Neutrophil (primary cell): ENCODE measurements around the gene SPATA17.

Source experiments
- H3K27ac ChIP-seq: fragments of 200-600 bp; sonication (generic); 2 replicates; pipeline ENCODE4 v1.5.1; 2016; ENCODE audit warnings: mild to moderate bottlenecking, moderate library complexity
- H3K27me3 ChIP-seq: fragments of 200-600 bp; sonication (generic); 2 replicates; pipeline ENCODE4 v1.6.0; 2016; ENCODE audit warnings: mild to moderate bottlenecking
- H3K36me3 ChIP-seq: fragments of 200-600 bp; sonication (generic); 2 replicates; pipeline ENCODE4 v1.5.1; 2017
- H3K4me1 ChIP-seq, 2 experiments: fragments of 200-600 bp in 1 of 2; sonication (generic) in 1 of 2; 1 replicate in 1 of 2; 2 replicates in 1 of 2; pipeline versions ENCODE4 v1.5.1 to v1.6.1; 2013 to 2016; ENCODE audit warnings: low read depth in 1 of 2, low read length in 1 of 2, mild to moderate bottlenecking in 1 of 2, moderate library complexity in 1 of 2; ENCODE audit not compliant: control insufficient read depth in 1 of 2, insufficient read depth in 1 of 2
- H3K4me3 ChIP-seq, 2 experiments: fragments of 200-600 bp in 1 of 2; sonication (generic) in 1 of 2; 1 replicate in 1 of 2; 2 replicates in 1 of 2; pipeline ENCODE4 v1.5.1; 2013 to 2016; ENCODE audit warnings: low read depth in 1 of 2, low read length in 1 of 2, mild to moderate bottlenecking in 1 of 2, moderate library complexity in 1 of 2
- H3K9me3 ChIP-seq: fragments of 200-600 bp; sonication (generic); 2 replicates; pipeline ENCODE4 v1.5.1; 2016
- CTCF ChIP-seq: fragments of 200-600 bp; sonication (generic); IDR thresholded peaks from 2 replicates; pipeline ENCODE4 v1.5.1; 2016; ENCODE audit warnings: antibody characterized with exemption

The SPATA17 gene

GRCh38 chr1:217885181-217885580 lies 254.0 kb downstream of the SPATA17 start:
- no peak for TF ChIP-seq CTCF
- Histone ChIP-seq H3K27ac (no peak overlapping the region), H3K27me3 (no peaks in the 10 kb centered on the region), H3K36me3 (no peaks in the 10 kb centered on the region), H3K4me3 (no peak overlapping the region), H3K4me1 (no peaks in the 10 kb centered on the region), H3K9me3 (no peaks in the 10 kb centered on the region)

- Histone ChIP-seq H3K27ac (no peak overlapping the region), H3K36me3 (no peaks in the 10 kb centered on the region), H3K4me3 (no peak overlapping the region), H3K9me3 (no peaks in the 10 kb centered on the region), H3K4me1 (no peaks in the 10 kb centered on the region), H3K27me3 (no peaks in the 10 kb centered on the region)
- no peak for TF ChIP-seq CTCF
Measured at GRCh38 chr1:217888328-217888727, 257.2 kb downstream of the SPATA17 start.

GRCh38 chr1:217889401-217889800 lies 258.3 kb downstream of the SPATA17 start:
- H3K27ac ChIP-seq = no peak overlapping the region

GRCh38 chr1:217891966-217892365 lies 260.8 kb downstream of the SPATA17 start:
- Histone ChIP-seq H3K27ac (no peak overlapping the region), H3K9me3 (no peaks in the 10 kb centered on the region), H3K36me3 (no peaks in the 10 kb centered on the region), H3K27me3 (no peaks in the 10 kb centered on the region), H3K4me1 (no peaks in the 10 kb centered on the region), H3K4me3 (no peak overlapping the region)
- TF ChIP-seq CTCF = no peak

More at GRCh38 chr1:217889401-217889800, 258.3 kb downstream of the SPATA17 start:
- H3K4me3 ChIP-seq = no peak overlapping the region
- H3K27me3 ChIP-seq = no peaks in the 10 kb centered on the region
- TF ChIP-seq CTCF = no peak
- H3K36me3 ChIP-seq = no peaks in the 10 kb centered on the region
- H3K4me1 ChIP-seq = no peaks in the 10 kb centered on the region
- H3K9me3 ChIP-seq = no peaks in the 10 kb centered on the region

- H3K36me3 ChIP-seq = no peaks in the 10 kb centered on the region
- H3K27ac ChIP-seq = no peak overlapping the region
- H3K27me3 ChIP-seq = no peaks in the 10 kb centered on the region
- TF ChIP-seq CTCF = no peak
- no peaks in the 10 kb centered on the region for H3K9me3 ChIP-seq
- no peaks in the 10 kb centered on the region for H3K4me1 ChIP-seq
- H3K4me3 ChIP-seq = no peak overlapping the region
Measured at GRCh38 chr1:217892750-217893149, 261.6 kb downstream of the SPATA17 start.

GRCh38 chr1:217895841-217896240 lies 264.7 kb downstream of the SPATA17 start:
- no peaks in the 10 kb centered on the region for H3K36me3 ChIP-seq
- peaks cover 5% of the 10 kb centered on the region for H3K9me3 ChIP-seq
- no peak overlapping the region for H3K4me3 ChIP-seq
- no peaks in the 10 kb centered on the region for H3K4me1 ChIP-seq
- H3K27ac ChIP-seq = no peak overlapping the region
- H3K27me3 ChIP-seq = no peaks in the 10 kb centered on the region
- TF ChIP-seq CTCF = no peak
